ENCODE measurements around the gene MFSD12.

Gene MFSD12

DNA sequence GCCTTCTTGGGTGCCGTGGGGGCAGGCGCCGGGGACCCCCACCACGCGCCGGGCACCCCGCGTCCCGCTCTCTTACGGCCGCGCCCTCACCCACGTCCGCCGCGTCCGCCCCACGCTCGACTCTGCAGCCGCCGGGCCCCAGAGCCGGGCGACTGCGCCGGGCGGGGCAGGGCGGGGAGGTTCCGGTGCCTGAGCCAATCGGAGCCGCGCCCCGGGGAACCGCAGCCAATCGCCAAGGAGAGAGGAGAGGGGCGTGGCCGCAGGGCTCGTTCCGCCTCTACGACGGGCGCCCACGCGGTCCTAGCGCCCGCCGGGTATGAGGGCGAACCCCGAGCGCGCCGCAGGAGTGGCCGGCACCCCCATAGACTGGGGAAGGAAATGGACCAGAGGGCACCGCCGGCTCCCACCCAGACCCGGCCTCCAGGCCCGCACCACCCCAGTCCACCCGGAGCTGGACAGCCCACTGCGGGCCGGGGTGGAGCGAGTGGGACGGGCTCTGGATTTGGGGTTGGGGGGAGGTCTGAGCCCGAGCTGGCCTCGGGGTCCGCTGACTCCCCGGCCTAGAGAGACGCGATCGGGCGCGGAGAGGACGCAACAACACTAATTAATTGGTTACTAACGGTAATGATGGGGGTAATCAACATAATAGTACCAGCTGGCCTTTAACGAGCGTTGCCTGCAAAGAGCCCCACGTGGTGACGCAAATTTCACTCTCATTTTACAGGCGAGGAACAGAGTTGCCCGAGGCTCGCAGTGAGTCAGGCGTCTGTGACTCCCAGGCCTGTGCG is at the start of gene MFSD12:
TSS of gene MFSD12 (minus strand) at position 126 of the 788 bp plus-strand sequence. CDS start 183 bp downstream, outside the sequence.
- DNase-seq (ENCODE audit: low read depth in 2 of 2): peak; percentile 95

DNA sequence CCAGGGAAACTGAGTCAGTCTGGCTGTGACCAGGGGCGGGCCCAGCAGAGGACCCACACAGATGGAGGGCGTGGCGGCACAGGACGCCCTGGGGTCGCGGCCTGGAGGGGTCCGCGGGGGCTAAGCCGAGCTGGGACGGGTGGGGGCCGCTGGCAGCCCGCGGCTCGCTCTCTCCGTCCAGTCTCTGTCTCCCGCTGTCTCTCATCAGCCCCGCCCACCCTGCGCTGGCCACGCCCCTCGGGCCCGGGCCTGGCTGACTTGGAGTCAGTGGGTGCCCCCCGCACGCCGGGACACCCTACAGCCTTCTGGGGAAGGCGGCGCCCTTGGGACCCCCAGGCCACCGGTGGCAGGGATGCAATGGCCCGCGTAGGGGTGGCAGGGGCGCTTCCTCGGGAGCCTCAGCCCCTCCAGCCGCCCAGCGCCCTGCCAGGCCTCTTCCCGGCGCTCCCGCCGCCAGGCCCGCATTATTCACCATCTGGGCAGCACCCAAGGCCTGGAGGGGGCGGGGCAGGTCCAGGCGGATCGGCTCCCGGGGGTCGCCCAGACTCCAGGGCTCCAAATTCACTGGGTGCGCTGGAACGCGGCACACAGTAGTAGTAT is 49.4 kb upstream of the MFSD12 start, which contains the start of gene TBXA2R:
TSS of gene TBXA2R (minus strand) at position 186 of the 600 bp plus-strand sequence. CDS start 6,241 bp downstream, outside the sequence.
- peak; percentile 62 to 66 for DNase-seq (ENCODE audit: low read depth in 2 of 2)

DNA sequence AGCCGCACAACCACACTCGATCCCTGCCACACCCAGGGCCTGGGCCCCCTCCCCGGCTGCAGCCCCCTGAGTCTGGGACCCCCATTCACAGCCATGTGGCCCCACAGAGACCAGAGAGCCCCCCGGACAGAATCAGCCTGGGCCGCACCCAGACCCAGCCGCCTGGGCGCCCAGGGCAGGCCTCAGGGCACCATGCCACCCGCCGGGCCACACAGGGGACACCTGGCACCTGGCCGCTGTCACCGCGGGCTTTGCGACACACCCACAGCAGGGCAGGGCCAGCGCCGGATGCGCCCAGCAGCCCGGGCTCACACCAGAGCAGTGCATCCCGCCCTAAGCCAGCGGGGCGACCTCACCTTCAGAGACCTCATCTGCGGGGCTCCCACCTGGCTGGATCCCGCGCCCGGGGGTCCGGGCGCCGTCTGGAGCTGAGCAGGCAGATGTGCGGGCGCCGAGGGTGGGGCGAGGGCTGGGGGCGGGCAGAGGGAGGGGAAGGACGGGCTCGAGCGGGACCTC is 48.8 kb upstream of the MFSD12 start:
- no peak for DNase-seq (ENCODE audit: low read depth in 2 of 2)

DNA sequence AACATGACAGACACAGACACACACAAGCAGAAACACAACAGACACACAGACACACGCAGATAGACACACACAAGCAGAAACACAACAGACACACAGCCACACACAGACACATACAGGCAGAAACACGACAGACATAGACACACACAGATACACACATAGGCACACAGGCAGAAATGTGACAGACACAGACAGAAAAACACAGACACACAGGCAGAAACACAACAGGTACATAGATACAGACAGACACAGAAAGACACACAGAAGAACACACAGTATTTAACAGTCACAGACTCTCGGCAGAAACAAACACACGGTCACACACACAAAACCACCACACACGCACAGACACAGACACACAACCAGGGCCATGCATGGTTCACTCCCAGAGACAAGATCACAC is 48.4 kb upstream of the MFSD12 start:
- no peak for DNase-seq (ENCODE audit: low read depth in 2 of 2)

DNA sequence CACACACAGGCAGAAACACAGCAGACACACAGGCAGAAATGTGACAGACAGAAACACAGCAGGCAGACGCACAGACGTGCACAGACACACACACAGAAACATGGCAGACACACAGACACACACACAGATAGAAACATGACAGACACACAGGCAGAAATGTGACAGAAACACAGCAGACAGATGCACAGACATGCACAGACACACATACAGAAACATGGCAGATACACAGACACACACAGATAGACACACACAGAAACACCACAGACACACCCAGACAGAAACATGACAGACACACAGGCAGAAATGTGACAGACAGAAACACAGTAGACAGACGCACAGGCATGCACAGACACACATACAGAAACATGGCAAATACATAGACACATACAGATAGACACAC is 48.0 kb upstream of the MFSD12 start:
- no peak for DNase-seq (ENCODE audit: low read depth in 2 of 2)

DNA sequence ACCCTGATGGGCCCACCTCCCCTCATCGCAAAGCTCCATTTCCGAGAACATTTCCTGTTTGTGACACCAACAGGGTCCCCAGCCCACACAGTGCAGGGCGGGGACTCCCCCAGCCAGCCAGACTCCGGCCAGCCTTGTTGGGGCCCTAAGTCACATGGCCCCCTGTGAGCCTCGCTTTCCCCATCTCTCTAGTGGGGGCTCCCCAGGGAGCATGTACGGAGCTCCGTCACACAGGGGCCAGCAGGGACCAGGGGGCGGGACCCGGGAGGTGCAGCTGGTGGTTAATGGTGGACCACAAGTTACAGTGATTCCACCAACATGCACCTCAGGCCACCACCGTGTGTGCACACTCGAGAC is 47.6 kb upstream of the MFSD12 start:
- no peak for DNase-seq (ENCODE audit: low read depth in 2 of 2)

DNA sequence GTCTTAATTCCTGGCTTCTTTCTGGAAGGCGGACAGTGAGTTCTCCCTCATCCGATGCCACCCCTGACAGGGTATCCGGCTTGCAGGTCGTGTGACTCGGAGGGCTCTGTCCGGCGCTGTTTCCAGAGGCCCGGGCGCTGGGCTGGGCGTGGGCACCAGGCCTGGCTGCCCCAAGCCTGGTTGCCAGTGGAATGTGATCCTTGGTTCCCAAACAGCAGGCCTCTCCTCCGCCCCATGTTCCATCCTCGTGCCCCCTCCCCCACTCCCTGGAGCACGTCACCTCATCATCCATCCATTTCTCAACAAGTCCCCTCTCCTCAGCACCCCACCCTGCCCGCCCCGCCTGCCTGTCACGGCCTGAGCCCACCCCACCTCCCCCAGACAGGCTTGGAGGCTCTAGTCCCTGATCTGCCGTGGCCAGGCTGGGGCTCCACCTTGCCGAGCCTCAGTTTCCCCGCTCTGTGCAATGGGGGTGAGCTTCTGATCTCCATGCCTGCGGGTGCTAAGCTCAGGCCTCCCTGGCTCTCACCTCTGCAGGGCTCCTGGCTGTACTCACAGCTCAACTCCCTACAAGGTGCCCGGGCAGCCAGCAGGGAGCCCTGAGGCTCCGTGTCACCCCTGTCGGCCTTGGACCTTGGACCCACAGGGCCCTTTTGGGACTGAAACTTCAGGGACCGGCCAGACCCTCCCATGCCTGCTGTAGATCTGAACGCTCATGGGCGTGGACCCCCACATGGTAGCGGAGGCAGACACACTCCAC is 47.0 kb upstream of the MFSD12 start:
- no peak for DNase-seq (ENCODE audit: low read depth in 2 of 2)

DNA sequence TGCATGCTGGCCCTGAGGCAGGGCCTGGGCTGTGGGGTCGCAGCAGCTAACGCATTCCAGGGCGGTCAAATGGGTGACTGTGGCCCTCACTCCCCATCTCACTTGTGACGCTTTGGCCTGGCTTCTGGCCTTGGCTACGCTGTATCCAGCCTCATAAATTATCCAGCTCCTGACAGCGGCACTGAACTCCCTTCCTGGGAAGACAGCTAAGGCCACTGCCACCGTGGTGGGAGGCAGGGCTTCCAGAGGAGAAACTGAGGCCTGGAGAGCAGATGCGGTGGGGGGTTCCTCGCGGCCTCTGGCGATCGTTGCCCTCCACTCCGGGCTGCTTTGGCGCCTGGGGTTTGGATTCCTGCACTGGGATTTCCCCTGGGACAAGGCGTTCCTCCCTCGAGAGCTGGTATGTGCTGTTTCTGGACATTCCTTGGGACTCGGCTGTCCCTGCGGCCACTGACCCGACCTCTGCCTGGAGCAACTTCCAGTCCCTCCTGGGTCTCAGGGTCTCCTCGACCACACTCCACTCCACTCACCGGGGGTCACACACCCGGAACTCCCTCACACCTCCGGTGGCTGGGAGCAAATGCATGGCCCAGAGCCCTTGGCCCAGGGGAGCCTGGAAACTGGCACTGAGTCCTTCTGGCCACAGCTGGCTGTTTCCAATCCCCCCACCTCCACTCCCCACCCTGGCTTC is 45.9 kb upstream of the MFSD12 start:
- no peak for DNase-seq (ENCODE audit: low read depth in 2 of 2)

DNA sequence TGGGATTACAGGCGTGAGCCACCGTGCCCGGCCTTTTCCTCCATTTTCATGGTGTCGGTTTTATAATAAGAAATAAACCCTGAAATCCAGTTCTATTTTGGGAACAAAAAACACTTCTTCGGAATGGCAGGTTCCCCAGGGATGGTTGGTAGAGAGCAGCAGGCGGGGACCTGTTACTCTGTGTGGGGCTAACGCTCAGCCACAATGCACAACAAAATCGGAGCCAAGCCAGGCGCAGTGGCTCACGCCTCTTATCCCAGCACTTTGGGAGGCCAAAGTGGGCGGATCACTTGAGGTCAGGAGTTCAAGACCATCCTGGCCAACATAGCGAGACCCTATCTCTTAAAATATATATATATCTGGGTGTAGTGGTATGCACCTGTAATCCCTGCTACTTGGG is 43.6 kb upstream of the MFSD12 start:
- DNase-seq (ENCODE audit: low read depth in 2 of 2): no peak

DNA sequence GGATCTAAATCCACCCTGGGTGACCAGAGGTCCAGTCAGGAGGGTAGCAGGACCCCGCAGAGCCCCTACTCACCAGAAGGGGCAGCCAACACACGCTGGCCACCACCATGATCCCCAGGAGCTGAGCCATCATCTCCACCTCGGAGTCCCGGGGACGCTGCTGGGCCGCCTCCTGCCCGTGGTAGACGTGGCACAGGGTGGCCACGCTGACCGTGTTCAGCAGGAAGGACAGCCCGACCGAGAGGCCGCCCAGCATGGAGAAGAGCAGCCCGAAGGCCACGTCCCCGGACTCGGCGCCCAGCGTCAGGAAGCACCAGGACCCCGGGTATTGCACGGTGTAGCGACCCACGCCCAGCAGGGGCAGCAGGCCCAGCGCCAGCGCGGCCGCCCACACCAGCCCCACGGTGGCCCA is 42.4 kb upstream of the MFSD12 start:
- no peak for DNase-seq (ENCODE audit: low read depth in 2 of 2)

DNA sequence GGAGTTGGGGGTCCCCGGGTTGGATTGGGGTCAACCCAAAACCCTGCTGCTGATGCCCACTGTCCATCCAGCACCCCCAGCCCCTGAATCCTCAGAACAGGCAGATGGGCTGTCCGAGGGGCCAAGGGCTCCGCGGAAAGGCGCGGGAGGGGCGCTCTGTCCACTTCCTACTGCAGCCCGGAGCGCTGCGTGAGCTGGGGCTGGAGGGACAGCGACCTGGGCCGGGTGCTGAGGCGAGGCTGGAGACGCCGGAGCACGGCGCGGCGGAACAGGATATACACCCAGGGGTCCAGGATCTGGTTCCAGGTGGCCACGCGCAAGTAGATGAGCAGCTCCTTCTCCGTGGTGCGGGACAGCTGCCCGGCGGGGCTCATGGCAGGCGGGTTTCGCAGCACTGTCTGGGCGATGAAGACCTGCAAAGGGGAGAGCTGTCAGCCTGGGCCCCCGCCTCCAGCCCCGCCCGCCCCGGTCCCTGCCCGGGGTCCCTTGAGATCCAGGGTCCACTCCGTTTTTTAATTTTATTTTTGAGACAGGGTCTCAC is 38.2 kb upstream of the MFSD12 start:
- no peak for DNase-seq (ENCODE audit: low read depth in 2 of 2)

DNA sequence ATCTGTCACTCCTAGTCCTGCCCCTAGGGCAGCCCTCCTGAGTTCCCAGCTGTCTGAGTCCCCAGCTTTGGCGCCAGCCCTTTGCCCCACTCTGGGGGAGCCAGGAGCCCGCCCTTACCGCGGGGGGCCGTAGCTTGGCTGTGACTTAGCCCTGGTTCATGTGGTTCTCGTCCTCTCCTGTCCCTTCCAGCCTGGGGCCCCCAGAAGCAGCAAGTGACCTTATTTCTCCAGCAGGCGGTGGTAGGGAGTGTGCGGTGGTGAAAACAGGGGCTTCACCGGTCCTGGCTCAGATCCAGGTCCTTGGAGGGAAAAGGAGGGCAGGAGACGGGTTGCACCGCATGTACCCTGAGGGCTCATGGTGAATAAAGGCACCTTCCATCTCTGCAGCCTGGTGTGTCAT is 35.8 kb upstream of the MFSD12 start:
- no peak for DNase-seq (ENCODE audit: low read depth in 2 of 2)

DNA sequence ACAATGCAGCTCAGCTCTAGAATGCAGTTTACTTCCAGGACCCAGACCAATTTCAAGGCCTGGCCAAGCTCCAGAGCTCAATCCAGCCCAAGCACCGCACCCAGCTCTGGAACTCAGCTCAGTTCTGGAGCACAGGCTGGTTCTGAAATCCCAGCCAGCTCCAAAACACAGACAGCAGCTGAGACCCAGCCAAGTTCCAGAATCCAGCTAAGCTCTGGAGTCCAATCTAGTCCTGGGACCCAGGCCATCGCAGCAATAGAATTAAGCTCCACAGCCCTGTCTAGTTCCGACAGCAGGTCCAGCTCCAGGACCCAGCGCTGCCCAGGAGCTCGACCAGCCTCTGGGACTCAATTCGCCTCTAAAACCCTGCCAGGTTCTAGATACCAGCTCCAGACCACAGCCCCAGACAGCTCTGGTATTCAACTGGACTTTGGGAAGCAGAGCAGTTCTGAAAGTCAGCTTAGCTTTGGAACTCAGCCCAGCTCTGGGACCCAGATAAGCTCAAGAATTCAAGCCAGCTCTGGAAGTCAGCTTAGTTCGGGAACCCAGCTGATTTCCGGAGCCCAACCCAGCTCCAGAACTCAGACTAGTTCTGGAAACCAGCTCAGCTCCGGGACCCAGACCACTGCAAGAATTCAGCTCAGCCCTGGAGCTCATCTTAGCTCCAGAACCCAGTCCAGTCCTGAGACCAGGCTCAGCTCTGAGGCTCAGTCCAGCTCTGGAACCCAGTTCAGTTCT is 34.7 kb upstream of the MFSD12 start:
- no peak for DNase-seq (ENCODE audit: low read depth in 2 of 2)

DNA sequence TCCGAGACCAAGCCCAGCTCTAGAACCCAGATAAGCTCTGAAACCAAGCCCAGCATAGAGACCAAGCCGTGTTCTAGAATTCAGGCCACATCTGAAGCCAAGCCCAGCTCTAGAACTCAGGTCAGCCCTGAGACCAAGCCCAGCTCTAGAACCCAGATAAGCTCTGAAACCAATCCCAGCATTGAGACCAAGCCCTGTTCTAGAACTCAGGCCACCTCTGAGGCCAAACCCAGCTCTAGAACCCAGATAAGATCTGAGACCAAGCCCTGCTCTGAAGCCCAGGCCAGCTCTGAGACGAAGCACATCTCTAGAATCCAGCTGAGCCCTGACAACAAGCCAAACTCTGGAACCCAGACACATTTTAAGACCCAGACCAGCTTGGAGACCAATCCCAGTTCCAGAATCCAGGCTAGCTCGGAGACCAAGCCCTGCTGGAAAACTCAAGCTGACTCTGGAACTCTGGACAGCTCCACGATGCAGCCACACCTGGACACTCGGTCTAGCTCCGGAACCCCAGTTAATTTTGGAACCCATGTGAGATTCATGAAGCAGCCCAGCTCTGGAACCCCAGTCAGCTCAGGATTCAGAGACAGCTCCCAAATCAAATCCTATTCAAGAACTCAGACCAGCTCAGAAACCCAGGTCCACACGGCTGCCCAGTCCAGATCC is 33.7 kb upstream of the MFSD12 start:
- no peak for DNase-seq (ENCODE audit: low read depth in 2 of 2)

DNA sequence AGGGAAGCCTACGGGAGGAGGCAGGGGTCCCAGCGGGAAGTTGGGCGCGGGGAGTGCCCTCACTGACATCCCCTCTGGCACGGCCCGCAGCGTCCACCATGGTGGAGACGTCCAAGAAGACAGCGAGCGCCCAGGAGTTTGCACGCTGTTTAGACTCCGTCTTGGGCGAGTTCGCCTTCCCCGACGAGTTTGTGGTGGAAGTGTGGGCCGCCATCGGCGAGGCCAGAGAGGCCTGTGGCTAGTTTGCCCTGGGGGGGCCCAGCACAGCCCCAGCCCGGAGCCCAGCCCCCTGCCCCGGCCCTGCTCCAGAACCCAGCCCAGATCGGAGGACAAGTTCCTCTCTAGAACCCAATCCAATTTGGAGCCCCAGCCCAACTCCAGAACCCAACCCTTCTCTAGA is 32.6 kb upstream of the MFSD12 start:
- no peak for DNase-seq (ENCODE audit: low read depth in 2 of 2)

DNA sequence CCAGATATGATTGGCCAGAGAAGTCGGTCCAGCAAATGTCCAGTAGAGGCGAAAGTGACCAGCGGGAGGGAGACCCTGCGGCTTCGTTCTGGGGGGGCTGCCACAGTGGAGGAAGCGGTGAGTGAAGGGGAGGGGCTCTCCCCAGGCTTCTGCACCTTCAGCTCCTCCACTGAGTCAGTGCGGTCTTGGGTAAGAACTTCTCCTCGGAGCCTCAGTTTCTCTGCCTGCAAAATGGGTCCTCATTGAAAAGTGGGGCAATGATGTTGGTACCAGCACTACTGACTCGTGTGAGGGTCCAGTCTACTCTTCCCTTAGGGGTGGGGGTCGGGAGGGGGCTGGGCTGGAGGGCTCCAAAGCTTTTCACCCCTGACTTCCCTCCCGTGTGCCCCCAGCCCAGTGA is 32.1 kb upstream of the MFSD12 start:
- DNase-seq (ENCODE audit: low read depth in 2 of 2): no peak

DNA sequence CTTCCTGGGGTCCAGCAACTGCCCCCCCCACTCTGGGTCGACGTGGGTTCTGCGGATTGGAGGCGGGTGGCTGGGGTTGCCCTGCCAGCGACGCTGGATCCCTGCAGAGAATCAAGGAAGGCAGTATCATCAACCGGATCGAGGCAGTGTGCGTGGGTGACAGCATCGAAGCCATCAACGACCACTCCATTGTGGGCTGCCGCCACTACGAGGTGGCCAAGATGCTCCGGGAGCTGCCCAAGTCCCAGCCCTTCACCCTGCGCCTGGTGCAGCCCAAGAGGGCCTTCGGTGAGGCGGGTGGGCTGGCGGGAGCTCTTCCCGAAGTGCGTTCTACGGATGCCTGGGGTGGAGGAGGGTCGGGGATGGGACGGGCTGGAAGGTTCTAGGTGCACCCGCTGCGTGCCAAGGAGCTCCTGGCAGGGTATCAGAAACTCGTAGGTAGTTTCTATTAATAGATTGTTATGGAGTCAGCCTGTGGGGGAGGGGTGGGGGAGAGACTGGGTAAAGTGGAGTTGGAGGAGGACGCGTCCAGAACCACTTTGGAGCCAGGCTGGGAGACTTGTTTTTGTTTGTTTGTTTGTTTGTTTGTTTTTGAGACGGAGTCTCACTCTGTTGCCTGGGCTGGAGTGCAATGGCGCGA is 29.4 kb upstream of the MFSD12 start:
- no peak for DNase-seq (ENCODE audit: low read depth in 2 of 2)

DNA sequence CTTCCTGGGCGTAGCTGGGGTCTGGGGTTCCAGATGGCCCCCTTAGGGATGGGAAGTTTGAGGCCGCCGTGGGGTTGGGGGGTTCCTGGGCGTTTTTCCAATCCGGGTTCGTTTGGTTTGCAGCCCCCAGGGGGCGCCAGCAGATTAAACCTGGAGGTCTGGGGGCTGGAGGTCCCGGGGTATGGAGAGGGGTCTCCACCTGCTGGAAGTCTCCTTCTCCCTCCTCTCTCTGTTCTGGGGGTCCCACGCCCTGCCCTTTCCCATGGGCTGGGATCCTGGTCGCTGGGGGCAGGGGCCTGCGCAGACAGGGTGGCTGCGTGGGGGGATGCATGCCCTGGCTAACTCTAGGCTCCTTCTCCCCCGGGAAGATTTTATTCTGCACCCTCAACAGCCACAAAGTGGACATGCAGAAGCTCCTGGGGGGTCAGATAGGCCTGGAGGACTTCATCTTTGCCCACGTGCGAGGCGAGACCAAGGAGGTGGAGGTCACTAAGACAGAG is 28.8 kb upstream of the MFSD12 start:
- peak in 1 of 2 donors; percentile 41 for DNase-seq (ENCODE audit: low read depth in 2 of 2)

DNA sequence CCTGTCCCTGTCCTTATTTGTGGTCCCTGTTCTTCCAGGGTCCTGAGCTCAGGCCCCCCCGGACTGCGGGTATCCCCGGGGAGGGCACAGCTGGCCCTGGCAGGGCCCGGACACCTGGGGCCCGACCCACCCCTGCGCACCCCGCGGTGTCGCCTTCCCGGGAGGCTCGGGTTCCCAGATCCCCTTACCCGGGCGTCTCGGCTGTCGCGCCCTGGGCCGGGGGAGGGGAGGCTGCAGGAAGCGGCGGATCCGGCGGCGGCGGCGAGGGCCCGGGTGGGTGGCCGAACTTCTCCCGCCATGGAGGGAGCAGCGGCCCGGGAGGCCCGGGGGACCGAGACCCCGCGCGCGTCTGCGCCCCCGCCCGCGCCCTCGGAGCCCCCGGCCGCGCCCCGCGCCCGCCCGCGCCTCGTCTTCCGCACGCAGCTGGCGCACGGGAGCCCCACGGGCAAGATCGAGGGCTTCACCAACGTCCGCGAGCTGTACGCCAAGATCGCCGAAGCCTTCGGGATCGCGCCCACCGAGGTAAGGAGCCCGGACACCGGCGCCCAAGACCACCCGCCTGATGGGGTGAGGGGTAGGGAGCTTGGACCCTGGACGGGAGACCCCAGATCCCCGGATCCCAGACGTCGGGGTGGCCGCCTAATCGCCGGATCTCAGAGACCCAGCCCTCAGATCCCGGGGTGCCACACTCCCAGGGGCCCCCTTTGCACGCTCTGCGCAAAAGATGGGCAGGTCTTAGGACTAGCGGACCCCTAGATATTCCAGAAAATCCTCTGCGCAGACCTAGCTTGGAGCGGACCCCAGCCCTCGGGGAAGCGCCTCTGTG is 28.1 kb upstream of the MFSD12 start, which contains the start of gene GIPC3:
TSS of gene GIPC3 (plus strand) at position 178 of the 826 bp plus-strand sequence. CDS start at position 298, 120 bp downstream.
- no peak for DNase-seq (ENCODE audit: low read depth in 2 of 2)
